Prostate gland (tissue), 2 donors: Measurements from ENCODE around the gene AIFM1.

ENCODE experiments used
- CTCF ChIP-seq, 4 experiments: fragments of 200-600 bp in 2 of 4; fragments of 450-650 bp in 2 of 4; sonication (generic) in 2 of 4; IDR thresholded peaks; 1 replicate in 3 of 4; 2 replicates in 1 of 4; pipeline ENCODE4 v1.5.1; 2016 to 2019; ENCODE audit warnings: antibody characterized with exemption in 4 of 4, mild to moderate bottlenecking in 2 of 4, moderate library complexity in 2 of 4
- POLR2AphosphoS5 ChIP-seq: sonication (generic); formaldehyde crosslinking; IDR thresholded peaks from one replicate; pipeline ENCODE4 v1.6.1; 2017; ENCODE audit warnings: antibody characterized with exemption

GRCh38 chrX:130098210-130098552 is 67.5 kb downstream of the AIFM1 start:
- no peak for TF ChIP-seq POLR2AphosphoS5
- TF ChIP-seq CTCF (IDR thresholded peaks at IDR 0.05), result no peak
